ENCODE measurements around the gene GLT1D1.

Gene GLT1D1

DNA sequence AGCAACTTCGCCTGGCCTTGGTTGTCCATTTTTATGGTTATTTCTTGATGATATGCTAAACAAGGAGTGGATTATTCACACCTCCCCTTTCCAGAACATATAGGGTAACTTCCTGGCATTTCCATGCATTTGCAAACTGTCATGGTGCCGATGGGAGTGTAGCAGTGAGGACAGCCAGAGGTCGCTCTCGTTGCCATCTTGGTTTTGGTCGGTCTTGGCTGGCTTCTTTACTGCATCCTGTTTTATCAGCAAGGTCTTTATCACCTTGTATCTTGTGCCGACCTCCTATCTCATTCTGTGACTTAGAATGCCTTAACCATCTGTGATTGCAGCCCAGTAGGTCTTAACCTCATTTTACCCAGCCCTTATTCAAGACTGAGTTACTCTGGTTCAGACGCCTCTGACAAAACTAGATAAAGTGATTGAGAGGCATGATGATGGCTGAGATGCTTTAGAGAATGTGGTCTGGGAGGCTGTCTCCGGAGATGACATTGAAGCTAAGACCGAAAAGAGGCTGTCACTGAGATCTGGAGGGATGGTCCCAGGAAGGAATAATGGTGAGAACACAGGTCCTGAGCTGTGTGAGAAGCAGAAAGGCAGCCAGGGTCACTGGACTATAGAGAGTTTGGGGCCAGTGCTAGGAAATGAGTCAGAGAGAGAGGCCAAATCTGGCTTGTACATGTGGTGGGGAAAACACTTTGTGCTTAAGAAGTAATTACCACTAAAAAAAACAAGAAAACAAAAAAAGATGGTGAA lies 2.9 kb downstream of the GLT1D1 start:
- FAIRE-seq, result no peak

DNA sequence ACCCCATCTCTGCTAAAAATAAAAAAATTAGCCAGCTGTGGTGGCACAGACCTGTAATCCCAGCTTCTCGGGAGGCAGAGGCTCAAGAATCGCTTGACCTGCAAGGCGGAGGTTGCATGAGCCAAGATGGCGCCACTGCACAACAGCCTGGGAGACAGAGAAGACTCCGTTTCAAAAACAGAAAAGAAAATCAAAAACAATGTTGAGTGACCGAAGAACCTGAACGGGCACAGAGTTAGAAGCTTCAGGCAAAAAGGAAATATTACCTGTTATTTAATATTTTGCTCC lies 3.5 kb downstream of the GLT1D1 start:
- no peak for FAIRE-seq

DNA sequence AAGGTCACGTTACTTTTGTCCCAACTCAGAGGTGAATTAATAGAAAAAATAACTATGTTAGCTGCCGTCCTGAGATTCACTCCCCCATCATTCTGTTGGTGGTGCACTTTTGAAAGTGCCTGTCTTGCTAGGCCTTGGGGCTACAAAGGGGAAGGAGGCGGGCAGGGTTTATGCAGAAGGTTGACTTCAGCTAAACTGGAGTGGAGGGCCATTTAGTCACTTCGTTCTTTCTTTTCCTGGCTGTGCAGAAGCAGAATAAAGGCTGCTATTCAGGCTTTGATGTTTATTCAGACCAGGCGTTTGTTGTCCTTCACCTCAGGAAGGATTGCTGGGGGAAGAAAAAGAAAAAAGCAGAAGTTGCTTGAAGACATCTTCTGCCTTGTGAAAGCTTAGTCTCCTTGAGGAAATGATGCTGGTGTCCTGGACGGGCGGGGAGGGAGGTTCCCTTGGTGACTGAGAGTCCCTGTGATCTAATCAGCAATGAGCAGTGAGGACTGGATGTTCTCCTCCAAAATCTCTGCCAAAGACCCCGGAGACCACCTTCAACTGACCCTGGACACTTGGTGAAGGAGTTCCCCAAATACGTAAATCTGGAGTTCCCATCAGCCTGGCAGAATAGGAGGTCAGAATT lies 4.0 kb downstream of the GLT1D1 start:
- FAIRE-seq, result no peak

DNA sequence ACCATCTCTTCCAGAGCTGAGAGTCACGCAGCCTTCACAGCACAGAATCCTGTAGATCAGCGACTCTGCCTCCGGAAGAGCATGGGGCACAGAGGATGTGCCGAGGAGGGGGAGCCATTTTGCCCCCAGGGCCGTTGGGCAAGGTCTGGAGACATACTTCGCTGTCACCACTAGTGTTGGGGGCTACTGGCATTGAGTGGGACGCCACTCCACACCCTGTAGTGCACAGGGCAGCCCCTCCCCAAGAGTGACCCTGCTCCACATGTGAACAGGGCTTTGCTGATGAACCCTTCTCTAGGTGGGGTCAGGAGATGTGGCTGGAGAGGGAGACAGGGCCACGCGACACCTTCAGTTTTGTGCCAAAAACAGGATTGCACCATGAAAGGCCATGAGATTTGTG lies 6.0 kb downstream of the GLT1D1 start:
- no peak for FAIRE-seq

- no peak for FAIRE-seq
Observed at GRCh38 chr12:128861226-128862016, 8.1 kb downstream of the GLT1D1 start.

GRCh38 chr12:128863957-128864356 lies 10.7 kb downstream of the GLT1D1 start:
- no peak for FAIRE-seq

GRCh38 chr12:128864516-128865186 lies 11.4 kb downstream of the GLT1D1 start:
- no peak for FAIRE-seq

DNA sequence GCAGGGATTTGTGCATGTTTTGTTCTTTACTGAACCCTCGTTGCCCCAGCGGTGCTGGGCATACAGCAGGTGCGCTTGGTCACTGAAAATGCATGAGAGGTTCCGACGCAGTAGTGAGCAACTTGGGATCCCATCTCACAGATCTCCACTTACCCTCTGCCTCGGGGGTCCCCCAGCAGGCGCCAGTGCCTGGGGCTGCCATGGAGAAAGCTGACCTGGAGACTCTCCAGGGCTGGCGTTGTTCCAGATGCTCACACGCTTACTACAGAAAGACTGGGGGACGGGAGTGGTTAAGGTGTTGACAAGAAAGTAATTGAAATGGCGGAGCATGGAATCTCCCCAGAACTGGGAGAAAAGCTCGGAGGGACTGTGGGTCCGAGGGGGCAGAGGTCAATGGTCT lies 14.2 kb downstream of the GLT1D1 start:
- no peak for FAIRE-seq

- FAIRE-seq, result no peak
Observed at GRCh38 chr12:128871516-128871892, 18.2 kb downstream of the GLT1D1 start.

DNA sequence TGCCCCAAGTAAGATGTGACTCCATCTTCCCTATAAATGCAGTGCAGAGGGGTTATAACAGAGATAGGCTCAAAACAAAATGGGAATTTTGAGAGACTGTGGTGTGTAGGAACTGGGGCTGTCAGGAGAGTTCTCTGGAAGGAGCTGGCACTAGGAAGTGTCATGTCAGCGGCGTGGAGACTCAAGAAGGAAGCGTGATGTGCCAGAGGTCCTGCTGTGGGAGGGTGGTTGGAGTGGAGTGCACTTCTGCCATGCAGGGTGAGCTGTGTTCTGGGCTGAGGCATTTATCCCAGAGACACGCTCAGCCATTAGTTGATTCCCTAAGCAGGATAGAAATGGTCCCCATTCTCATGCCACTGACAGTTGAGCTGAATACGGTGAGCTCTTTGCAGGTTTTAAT lies 19.0 kb downstream of the GLT1D1 start:
- no peak for FAIRE-seq

GRCh38 chr12:128876559-128876958 lies 23.3 kb downstream of the GLT1D1 start:
- FAIRE-seq, result no peak

- no peak for FAIRE-seq
Observed at GRCh38 chr12:128879898-128880764, 26.9 kb downstream of the GLT1D1 start.

- FAIRE-seq, result no peak
Observed at GRCh38 chr12:128891856-128892255, 38.6 kb downstream of the GLT1D1 start.

DNA sequence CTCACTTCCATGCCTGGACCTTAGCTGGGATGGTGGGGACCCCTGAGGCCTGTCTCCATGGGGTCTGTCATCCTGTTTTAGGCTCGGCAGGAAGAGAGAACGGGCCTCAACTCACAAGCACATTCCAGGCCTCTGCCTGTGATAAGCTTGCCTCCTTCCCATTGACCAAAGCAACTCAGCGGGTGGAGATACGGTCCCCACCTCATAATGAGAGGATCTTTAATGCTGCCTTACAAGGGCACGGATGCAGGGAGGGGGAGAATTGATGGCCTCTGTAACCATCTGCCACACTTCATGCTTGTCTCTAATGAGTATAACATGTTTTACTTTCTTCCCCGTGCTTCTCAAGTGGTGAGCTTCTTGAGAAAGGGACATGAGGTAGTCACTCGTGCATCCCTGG lies 50.0 kb downstream of the GLT1D1 start:
- FAIRE-seq, result no peak

- FAIRE-seq, result no peak
Observed at GRCh38 chr12:128905003-128905544, 51.8 kb downstream of the GLT1D1 start.

DNA sequence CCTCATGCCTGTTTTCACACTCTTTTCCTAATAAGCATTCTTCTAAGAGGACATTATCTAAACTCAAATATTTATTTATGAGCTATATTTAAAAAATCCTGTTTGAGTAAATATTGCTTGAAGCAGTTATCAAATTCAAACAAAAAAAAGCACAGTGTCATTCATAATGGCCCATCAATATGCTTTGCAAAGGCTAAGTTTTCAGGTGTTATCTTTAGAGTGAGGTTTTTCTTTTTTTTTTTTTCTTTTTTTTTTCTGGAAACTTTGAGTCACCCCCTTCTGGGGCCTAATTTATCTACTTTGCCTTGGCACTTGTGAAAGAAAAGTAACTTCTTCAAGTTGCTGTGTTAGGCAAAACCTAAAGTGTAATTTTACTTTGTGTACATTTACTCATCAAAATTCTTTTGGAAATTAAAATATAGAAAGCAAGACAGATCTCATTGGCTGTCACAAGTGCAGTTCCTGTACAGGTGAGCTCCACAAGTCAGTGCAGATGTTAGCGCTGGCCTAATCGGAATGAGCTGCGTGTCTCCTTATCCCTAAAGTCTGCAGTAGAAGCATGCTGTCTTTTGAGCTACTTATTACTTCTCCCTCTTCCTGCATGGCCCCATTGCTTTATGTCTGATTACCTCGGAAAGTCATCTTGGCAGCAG lies 53.3 kb downstream of the GLT1D1 start:
- FAIRE-seq, result no peak

DNA sequence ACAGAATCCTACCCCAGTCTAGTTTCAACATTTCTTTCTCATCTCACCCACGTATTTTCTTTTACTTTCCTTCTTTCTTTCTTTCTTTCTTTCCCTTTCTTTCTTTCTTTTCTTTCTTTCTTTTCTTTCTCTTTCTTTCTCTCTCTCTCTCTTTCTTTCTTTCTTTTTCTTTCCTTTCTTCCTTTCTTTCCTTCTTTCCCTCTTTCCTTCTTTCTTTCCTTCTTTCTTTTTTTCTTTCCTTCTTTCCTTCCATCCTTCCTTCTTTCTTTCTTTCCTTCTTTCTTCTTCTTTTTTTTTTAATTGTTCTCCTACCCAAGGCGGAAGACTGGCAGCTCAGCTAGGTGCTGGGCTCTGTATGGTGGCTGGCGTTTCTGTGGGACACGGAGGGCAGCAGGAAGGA lies 55.0 kb downstream of the GLT1D1 start:
- FAIRE-seq, result no peak

- no peak for FAIRE-seq
Observed at GRCh38 chr12:128909653-128910052, 56.4 kb downstream of the GLT1D1 start.

DNA sequence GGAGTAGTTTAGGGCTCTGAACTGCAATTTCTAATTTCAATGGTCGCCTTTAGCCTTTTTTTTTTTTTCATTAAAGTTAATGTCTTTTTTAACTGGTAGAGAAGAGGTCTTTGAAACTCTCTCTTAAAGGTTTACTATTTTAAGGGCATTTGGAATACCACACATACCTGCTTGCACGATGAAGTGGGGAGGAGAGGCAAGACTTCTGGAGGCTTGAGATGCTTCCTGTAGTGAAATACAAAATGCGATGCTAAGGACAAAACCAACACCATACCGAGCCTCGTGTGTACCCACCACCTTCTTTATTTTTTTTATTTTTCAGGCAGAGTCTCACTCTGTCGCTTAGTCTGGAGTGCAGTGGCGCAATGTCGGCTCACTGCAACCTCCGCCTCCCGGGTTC lies 57.4 kb downstream of the GLT1D1 start:
- no peak for FAIRE-seq

GRCh38 chr12:128911861-128912260 lies 58.6 kb downstream of the GLT1D1 start:
- no peak for FAIRE-seq

DNA sequence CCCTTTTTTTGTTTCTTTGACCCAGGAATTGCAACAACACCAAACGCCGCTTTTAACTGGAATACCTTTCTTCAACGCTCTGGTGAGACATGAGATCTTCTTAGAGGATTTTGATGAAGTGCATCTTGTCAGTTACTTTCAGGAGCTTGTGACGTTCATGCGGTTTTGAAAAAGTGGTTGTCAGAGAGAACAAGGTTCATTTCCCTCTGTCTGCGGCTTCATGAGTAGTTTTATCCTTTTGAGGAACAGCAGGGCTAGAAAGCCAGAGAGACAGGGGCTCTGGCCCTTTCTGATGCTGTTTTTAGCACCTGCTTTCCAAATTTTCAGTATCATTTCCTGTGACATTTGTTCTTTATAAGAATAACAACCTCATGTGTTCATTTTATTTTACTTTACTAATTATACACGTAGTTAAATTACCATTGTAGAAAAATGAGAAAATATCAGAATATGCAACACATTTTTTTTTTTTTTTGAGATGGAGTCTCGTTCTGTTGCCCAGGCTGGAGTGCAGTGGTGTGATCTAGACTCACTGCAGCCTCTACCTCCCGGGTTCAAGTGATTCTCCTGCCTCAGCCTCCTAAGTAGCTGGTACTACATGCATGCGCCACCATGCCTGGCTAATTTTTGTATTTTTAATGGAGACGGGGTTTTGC lies 61.8 kb downstream of the GLT1D1 start:
- no peak for FAIRE-seq
